Activated CD8-positive, alpha-beta memory T cell treated with anti-CD3 and anti-CD28 coated beads for 36 hours (primary cell): Measurements from ENCODE around the gene MYLK. TPM values are rescaled to one million over a fixed set of nuclear protein-coding genes. Genes with fewer than 3 reads are reported as not detected.
"Not testable (repeated sequence)": the region's sequence is repeated elsewhere in the genome, so short reads cannot be mapped to it uniquely, and the experiment has no call there.

ENCODE experiments used
- CTCF ChIA-PET: fragments of 350-600 bp; sonication (Branson Sonifier 250); formaldehyde crosslinking; loops from one replicate; lab custom pipeline; 2021; ENCODE audit warnings: antibody characterized with exemption; lab: Charles Lee
- POLR2A ChIA-PET: fragments of 350-600 bp; sonication (Branson Sonifier 250); formaldehyde crosslinking; loops from one replicate; lab custom pipeline; 2021; ENCODE audit warnings: antibody characterized with exemption; lab: Charles Lee
- total RNA-seq, 2 experiments: library from RNA; stranded (reverse); gene quantifications; one replicate each; pipeline ENCODE4 v1.2.3, GENCODE V29; 2021

The MYLK gene
- total RNA-seq, 2 experiments from 2014 or later, result not detected

DNA sequence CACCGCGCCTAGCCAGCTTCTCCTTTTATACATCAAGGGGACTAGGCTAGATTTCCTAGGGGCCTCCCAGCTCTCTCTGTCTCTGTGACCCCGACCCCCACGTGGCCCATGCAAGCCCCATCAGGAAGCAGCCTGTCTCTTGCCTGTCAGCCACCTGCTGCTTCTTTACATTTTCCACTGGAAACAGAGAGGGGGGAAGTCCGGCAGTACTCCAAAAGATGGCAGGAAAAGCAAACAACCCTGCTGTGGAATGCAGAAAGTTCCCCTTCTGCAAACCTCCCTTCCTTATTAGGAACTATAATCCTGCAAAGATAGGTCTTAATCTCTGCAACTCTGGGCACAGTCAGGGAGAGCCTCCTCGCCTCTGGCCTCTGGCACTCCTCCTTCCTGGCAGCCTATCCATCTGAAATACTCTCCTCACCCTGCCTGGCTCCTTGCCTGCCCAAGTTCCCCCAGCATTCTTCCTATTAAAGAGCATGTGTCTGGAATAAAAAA lies 251.9 kb downstream of the MYLK start:
- CTCF ChIA-PET, result no interaction called here
- POLR2A ChIA-PET, result no interaction called here

DNA sequence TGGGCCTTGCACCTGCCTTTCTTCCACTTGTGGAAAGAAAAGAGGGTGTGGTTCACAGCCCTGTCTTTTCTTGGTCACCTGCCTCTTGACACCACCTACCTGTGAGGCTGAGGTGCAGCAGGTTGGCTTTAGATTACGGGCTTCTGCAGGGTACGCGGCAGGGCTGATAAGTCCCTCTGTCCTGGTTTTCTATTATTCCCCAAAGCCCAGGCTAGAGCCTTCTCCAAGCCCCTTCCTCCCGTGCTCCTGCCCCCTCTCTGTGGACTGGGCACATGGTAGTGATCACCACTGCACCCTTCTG lies 254.4 kb downstream of the MYLK start:
- CTCF ChIA-PET, result no interaction called here
- POLR2A ChIA-PET, result no interaction called here

DNA sequence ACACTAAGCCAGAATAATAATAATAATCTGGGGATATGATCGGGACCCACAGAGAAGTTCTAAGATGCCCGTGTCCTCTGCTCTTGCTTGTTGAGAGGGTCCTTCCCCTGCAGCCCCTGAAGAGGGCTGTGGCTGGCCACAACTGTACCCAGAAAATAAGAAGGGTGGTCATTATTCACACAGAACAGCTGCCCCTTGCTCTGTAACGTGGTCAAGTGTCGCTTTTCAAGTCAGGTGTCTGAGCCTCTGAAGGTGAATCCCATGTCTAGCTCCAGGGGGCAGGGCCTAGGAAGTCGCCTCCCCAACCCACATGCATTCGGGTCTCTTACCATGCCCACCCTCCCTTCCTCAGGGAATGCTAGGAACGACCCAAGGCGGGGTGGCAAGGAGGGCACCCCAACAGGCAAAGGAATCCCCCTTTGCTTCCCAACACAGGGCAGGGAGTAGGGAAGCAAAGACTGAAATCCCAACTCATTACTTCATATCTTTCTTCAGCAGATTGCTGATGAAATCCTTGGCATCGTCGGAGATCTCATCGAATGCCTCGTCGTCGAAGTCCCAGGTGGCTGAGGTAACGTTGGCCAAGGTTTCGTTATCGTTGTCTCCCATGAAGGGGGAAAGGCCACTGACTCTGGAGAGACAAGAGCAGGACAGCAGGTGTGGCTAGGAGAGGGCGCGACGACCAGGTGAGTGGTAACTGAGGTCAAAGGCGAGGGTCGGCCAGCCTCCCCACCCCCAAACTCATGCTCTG lies 255.0 kb downstream of the MYLK start:
- CTCF ChIA-PET, result no interaction called here

DNA sequence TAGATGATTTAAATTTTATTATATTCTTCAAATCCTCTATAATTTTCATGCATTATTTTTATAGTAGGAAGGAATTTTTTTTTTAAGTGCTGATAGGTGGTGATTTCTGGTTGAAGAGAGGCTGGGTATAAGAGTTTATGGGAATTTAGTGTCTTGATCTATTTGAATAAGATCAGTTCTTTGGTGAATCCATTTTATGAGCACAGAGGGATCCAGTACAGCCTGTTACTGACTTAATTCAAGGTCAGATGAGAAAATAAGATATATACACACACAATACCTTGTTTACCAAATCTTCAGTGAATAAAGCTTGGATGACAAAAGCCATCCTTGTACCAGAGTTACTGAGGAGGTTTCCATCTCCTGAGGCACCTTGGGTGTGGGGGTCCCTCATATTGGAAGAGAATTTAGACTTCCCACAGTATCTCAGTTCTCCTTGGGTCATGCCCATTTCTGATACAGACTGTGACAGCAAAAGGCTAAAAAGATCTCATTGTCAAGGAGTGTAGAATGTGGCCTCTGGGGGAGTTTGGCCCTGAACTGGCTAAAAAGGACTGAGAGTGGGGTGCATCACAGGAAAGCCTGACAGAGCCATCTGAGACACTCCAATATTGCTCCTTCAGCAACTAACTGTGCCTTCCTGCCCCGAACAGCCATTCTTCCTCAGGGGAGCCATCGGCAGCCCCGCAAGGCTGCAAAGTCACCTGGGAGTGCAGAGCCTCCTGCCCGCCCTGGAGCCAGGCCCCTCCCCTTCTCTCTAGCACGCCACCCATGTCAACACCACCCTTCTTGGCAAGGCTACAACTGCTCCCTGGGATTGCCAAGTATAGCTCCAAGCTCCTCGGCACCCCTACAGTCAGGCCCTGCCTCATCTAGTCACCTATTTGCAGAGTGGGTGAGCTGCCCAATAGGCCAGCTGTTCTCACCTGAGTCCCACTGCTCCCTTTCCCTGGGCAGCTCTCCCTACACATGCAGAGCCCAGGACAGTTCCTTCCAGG lies 256.2 kb downstream of the MYLK start:
- ChIA-PET POLR2A (no interaction called here), CTCF (no interaction called here)

More for the DNA sequence above, 255.0 kb downstream of the MYLK start:
- POLR2A ChIA-PET, result no interaction called here

DNA sequence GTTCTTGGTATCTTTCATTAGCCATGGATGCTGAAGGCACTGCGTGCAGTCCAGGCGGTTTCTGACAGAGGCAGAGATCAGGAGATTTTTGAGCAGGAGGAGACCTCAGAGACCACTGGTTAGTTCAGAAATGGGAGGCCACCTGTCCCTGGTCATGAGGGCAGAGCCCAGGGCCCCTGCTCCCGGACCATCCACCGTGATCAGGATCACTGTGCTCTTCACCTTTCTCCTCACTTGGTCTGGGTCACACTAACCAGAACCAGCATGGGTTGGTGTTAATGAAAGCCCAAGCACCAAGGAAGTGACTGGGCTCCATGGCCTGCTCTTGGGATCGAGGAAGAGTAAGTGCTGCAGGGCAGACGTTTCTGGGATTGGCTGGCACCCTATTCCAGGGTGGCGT lies 257.3 kb downstream of the MYLK start:
- ChIA-PET POLR2A (no interaction called here), CTCF (no interaction called here)

DNA sequence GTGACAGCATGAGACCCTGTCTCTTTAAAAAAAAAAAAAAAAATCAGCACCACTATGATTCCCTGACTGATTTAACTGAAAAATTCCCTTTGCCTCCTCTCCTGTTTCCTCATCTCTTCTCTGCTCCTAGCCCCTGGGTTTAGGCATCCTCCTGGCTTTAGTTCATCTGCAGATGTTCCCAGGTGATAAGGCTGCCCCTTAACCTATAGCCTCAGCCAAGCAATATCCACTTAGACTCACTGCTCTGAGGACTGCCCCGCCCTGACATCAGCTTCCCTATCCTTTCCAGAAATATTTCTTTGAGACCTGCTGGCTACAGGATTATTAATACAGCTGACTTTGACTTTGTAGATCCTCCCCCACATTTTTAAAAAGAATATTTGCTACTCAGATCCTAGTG lies 259.8 kb downstream of the MYLK start:
- POLR2A ChIA-PET, result no interaction called here
- CTCF ChIA-PET, result interaction anchor here (0.7 kb wide), 1 partner anchor 30 kb away, joined by 3 read pairs; no protein-coding TSS in a partner anchor

DNA sequence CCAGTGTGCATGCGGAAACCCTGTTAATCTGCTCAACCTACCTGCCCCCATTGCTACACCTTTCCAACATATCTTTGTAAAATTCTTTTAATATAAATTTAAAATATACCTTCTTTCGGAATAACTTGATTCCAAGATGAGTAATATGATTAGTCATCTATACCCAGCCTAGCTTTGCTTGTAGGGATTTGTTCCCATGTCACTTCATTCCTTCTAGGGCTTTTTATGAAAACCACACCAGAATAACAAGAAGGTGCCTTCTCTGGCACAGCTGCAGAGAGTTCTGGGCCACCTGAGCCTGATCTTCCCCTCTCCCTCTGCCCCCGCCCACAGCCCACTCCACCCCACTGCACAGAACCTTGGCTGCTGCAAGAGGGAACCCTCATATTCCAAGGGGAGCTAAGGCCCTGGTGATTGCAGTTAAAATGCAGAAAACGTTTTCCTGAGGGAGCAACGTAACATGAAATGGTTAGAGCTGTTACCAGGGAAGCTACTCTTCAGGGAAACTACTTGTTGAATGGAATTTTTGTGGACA lies 260.7 kb downstream of the MYLK start:
- CTCF ChIA-PET, result interaction anchor here (0.7 kb wide), 1 partner anchor 31 kb away, joined by 3 read pairs; no protein-coding TSS in a partner anchor
- POLR2A ChIA-PET, result no interaction called here

DNA sequence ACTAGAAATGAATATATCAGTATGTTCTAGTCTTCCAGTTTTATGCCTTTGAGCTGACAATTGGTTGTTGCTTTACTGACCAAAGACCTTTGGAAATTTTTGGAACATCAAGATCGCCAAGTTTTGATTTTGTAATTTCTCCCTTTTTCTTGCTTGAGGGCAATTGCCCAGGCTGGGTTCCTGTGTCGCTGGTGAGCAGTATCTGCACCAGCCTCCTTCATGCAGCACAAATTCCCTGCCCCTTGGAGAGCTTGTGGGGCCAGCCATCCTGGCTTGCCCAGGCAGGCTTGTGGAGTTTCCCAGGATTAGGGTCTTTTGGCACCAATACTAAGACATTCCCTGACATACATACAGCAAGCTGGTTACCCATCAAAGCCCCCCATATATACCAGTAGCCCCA lies 261.4 kb downstream of the MYLK start:
- ChIA-PET CTCF (no interaction called here), POLR2A (no interaction called here)

DNA sequence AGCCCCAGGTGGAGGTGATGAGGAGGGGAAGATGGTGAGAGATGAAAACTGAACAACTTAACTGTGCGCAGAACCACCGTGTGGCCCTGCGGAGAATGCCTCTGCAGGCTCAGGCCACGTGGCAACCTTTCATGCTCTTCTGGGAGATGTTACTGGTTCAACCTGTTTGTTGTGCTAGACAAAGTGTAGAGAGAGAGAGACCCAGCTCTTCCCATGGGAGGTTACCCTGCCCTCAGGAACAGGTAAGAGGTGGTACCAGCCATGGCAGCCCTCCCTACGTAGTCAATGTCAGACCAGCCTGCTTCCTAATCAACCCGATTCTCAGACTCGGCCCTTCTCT lies 262.3 kb downstream of the MYLK start:
- ChIA-PET POLR2A (no interaction called here), CTCF (no interaction called here)

DNA sequence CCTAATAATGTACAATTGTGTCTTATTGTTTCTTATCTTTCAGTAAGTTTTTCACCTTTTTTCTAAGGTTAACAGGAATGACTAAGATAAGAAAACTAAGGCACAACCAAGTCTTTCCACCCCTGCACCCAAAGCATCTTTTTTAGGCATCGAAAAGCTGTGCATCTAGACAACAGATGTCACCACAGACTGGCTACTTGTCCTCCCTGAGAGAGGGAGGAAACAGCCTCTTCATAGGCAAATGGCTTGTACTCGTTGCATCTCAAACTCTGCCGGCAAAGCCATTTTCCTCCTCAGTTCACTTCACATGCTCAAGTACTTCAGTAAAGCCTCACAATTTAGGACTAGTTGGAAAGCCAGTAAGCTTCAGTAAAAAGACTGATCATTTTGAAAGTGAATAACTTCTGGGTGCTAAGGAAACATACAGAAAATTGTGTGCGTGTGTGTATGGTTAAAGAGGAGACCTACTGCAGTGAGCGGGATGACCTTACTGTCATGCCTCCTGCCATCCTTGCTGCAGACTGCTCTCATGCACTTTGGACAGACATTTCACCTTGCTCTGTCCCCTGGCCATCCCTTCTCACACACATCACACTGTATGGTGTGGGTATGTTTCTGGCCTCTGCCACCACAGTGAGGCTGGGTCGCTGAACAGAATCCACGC lies 262.8 kb downstream of the MYLK start:
- POLR2A ChIA-PET, result no interaction called here
- CTCF ChIA-PET, result no interaction called here

DNA sequence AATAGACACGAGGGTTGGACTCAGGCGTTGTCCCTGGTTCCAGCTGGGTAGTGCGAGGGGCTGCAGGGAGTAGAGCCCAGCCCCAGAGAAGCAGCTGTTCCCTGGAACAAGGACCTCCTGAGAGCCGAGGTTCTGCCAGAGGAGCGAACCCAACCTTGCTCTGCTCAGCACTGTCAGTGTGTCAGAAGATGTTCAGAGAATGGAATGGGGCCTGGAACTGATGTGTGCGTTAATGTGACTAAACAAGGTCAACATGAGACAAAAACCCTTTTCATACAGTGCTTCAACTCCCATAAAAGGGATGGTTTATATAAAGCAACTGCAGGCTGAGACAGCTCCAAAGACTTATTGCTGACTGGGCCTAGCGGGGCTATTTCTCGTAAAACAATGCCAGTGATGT lies 263.8 kb downstream of the MYLK start:
- ChIA-PET POLR2A (no interaction called here), CTCF (interaction anchor here (1.0 kb wide), 1 partner anchor 15 kb away, joined by 3 read pairs; no protein-coding TSS in a partner anchor)

DNA sequence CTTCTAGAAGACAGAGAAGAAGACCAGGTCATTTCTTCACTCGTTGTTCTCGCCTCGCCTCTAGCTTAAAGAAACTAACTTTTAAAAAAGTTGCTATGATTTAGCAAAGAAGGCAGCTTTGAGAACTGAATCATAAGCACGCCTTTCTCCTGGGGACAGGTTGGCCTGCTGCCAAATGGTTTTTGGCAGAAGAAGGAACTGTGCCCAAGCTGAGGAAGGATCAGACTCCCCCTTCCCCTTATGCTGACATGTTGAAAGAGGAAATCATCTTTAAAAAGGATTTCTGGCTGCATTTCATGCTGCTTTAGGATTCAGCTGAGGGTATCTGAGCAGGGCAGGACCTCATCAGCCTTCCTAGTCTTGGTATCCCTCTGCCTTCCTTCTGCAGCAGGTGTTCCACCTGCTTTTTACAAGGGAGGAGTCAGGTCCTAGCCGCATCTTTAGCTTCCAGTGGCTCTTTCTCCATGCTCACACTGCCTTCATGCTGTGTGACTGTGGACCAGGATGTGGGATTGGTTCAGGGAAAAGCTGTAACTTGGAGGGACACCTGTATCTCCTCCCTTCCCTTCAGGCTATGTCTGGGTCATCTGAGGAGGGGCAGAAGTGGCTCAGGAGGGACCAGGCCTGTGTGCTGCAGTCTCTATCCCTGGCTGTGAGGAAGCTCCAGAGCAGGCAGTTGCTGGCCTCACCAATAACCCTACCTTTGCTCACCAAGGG lies 265.2 kb downstream of the MYLK start:
- CTCF ChIA-PET, result no interaction called here
- POLR2A ChIA-PET, result no interaction called here

DNA sequence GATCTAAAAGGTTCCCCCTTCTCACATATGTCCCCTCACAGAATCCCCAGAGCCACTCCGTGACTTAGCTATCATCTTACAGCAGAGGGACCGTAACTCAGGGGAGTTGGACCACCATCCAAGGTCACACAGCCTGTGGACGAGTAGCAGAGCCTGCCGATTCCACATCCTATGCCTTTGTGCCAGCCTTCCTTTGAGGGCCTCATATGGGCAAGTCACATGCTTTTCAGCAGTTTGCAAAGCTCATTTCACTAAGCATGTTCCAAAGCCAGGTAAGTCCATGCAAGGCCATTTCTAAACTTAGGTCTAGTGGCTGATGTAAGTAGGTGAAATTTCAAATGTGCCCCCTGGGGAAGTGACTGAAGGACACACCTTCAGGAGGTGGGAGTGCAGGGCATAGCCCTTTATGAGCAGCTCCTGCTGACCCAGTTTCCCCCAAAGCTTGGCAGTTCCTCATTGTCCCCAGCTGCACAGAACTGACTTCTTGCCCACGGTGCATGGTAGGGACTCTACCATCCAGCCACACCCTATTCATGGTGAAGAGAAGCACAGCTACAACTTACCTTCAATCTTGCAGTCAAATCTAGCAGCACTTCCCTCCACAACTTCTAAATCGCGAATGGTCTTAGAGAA lies 265.9 kb downstream of the MYLK start:
- CTCF ChIA-PET, result no interaction called here
- POLR2A ChIA-PET, result no interaction called here

DNA sequence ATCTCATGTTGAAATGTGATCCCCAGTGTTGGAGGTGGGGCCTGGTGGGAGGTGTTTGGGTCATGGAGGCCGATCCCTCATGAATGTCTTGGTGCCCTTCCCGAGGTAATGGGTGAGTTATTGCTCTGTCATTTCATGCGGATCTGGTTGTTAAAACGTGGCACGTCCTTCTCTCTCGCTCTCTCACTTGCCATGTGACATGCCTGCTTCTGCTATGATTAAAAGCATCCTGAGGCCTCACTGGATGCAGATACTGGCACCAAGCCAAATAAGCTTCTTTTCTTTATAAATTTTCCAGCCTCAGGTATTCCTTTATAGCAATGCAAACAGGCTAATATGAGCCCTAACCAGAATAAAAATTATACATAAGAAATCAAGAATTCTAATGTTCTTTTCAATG lies 267.5 kb downstream of the MYLK start:
- CTCF ChIA-PET, result no interaction called here
- POLR2A ChIA-PET, result no interaction called here

DNA sequence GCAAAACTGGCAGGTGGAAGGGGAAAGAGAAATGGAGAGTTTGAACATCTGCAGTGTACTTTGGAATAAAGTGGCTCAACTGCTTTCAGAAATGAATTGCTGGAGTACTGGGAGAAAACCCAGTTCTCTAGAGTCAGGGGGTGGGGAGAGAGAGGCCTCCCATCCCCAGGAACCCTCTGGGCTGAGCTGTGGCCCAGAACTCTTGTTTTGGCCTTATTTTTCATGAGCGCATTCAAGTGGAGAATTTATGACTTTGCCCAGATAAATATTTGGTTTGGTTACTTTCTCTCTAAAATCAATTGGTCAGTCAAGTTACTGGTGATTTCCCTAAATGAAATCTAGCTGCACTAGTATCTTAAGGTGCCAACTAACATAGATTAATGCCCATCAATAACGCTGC lies 270.6 kb downstream of the MYLK start:
- POLR2A ChIA-PET, result no interaction called here
- CTCF ChIA-PET, result no interaction called here

DNA sequence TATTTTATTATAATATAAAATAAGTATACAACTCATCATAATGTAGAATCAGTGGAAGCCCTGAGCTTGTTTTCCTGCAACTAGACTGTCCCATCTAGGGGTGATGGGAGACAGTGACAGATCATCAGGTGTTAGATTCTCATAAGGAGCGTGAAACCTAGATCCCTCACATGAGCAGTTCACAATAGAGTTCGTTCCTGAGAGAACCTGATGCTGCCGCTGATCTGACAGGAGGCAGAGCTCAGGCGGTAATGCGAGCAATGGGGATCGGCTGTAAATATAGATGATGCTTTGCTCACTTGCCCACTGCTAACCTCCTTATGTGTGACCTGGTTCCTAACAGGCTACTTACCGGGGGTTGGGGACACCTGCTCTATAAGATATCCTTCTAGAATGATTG lies 272.5 kb downstream of the MYLK start:
- POLR2A ChIA-PET, CTCF ChIA-PET: not testable (repeated sequence)

DNA sequence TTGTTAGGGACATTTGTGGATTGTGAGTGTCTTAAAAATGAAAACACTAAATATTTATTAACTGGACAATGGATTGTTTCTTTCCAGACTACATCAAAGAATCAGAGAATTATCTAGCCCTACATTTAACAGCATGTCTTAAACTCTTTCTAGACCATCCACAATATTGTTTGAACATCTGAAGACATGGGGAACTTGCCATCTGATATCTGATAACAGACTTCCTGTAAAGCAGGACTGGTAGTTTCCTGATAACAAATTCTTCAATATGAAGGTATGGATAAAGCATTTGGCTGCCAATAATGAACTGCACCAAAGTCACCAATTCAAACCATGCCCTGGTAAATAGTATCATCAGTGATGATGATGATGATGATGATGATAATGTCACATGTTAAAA lies 273.1 kb downstream of the MYLK start:
- CTCF ChIA-PET, result no interaction called here
- POLR2A ChIA-PET, result no interaction called here

DNA sequence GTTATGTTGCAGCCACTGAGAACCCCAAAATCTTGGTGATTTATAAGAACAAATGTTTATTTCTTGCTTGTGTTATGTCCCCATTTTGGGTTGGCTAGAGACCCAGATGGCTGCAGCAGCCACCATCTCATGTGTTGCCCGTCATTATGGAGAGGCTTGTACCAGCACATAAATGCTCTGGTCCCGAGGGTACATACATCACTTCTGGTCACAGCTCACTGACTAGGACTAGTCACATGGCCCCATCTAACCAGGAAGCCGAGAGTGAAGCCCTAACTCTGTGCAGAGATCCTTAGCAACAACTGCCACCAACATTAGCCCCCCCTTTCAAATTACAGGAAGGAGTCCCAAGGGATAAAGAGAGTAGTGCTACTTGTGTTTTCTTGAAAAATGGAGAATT lies 273.8 kb downstream of the MYLK start:
- ChIA-PET POLR2A (no interaction called here), CTCF (no interaction called here)

DNA sequence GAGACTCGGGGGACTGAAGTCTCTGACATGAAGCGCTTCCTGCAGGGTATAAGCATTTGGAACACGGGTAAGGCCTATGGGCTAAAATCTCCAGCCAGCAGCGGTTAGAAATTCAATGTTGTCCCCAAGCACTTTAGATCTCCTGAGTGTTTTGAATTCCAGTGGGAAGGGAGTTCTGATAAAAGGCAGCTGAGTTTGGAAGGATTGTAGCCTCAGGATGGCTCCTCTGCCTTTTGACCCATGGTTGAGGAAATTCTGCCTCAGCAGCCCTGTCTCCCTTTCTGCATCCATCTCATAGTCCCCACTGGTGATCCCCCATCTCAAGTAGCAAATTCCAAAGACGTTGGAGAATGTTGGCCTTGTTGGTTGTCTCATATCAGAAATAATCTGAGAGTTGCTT lies 275.1 kb downstream of the MYLK start:
- ChIA-PET CTCF (no interaction called here), POLR2A (no interaction called here)
